Measurements from ENCODE around the gene RFLNA. TPM values are rescaled to one million over a fixed set of nuclear protein-coding genes. Genes with fewer than 3 reads are reported as not detected.
A peak's percentile ranks its signal among the peaks of the same experiment; 100 is the strongest.

The RFLNA gene
- total RNA-seq, 1 experiment from 2014 or later, result 10.6 TPM

DNA sequence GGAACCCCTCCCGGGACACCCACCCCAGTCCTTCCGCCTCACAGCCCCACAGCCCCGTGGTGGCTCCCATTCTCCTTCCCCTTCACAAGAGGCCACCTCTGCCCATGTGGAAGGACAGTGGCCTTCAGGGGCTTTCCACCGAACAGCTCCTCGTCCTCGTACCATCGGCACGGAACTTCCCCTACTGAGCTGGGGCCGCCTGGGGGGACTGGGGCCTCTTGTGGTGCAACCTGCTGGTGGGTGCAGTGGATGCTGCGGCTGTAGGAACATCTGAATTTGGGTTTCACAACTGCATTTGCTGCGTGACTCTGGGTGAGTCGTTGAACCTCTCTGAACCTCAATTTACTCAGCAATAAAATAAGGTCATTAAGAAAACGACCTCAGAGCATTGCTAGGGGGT, 50.9 kb downstream of the RFLNA start:
- no peak overlapping the region for H3K18ac ChIP-seq (ENCODE audit: insufficient read length, low read depth, low read length)
- H3T11ph ChIP-seq (ENCODE audit: low read length), result no peak overlapping the region
- DNase-seq, result no peak
- no peak overlapping the region for H2BK120ac ChIP-seq (ENCODE audit: low read depth, low read length, poor library complexity, severe bottlenecking)
- no peak overlapping the region for H3K4me2 ChIP-seq (ENCODE audit: insufficient read depth, insufficient read length, low read length)
- Mint-ChIP-seq H3K27ac (peak overlapping the region in 1 of 3 experiments; percentile 70; a peak in 1 of 7 replicates), H3K9me3 (no peaks in the 10 kb centered on the region), H3K4me3 (no peak overlapping the region), H3K36me3 (ENCODE audit: insufficient read depth in 1 of 3, low read depth in 3 of 3) (peaks cover 44 to 79% (median 78%) of the 10 kb centered on the region in 3 experiments), H3K27me3 (ENCODE audit: low read depth) (peaks cover 1% of the 10 kb centered on the region; the same call in 1 of the 2 replicates), H3K4me1 (no peaks in the 10 kb centered on the region)
- H3K23ac ChIP-seq (ENCODE audit: insufficient read length, low read depth, low read length), result no peak overlapping the region
- no peaks in the 10 kb centered on the region for H3K79me2 ChIP-seq (ENCODE audit: insufficient read depth, low read length)
- H2BK20ac ChIP-seq (ENCODE audit: low read depth, low read length, poor library complexity, severe bottlenecking), result no peak overlapping the region
- H2AK5ac ChIP-seq (ENCODE audit: insufficient read length, low read length), result no peak overlapping the region
- H3K4me1 ChIP-seq (ENCODE audit: insufficient read depth, low read length), result no peaks in the 10 kb centered on the region
- no peak overlapping the region for H2AFZ ChIP-seq (ENCODE audit: low read length)
- no peaks in the 10 kb centered on the region for H3K27me3 ChIP-seq (ENCODE audit: insufficient read depth, low read length)
- H3K79me1 ChIP-seq (ENCODE audit: insufficient read depth, low read depth, low read length, poor library complexity, severe bottlenecking), result no peaks in the 10 kb centered on the region
- H3K56ac ChIP-seq (ENCODE audit: insufficient read length, low read depth, low read length), result no peak overlapping the region
- H3K14ac ChIP-seq (ENCODE audit: insufficient read depth, low read length), result no peak overlapping the region
- H4K5ac ChIP-seq (ENCODE audit: insufficient read length, low read depth, low read length), result no peak overlapping the region
- TF ChIP-seq, protein P1, sequence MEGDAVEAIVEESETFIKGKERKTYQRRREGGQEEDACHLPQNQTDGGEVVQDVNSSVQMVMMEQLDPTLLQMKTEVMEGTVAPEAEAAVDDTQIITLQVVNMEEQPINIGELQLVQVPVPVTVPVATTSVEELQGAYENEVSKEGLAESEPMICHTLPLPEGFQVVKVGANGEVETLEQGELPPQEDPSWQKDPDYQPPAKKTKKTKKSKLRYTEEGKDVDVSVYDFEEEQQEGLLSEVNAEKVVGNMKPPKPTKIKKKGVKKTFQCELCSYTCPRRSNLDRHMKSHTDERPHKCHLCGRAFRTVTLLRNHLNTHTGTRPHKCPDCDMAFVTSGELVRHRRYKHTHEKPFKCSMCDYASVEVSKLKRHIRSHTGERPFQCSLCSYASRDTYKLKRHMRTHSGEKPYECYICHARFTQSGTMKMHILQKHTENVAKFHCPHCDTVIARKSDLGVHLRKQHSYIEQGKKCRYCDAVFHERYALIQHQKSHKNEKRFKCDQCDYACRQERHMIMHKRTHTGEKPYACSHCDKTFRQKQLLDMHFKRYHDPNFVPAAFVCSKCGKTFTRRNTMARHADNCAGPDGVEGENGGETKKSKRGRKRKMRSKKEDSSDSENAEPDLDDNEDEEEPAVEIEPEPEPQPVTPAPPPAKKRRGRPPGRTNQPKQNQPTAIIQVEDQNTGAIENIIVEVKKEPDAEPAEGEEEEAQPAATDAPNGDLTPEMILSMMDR (conservative IDR thresholded peaks at IDR 0.05), result no peak
- H2BK12ac ChIP-seq (ENCODE audit: insufficient read length, low read depth, low read length), result no peak overlapping the region
- no peaks in the 10 kb centered on the region for H3K9me3 ChIP-seq (ENCODE audit: control insufficient read depth, low read depth, low read length)
- no CpG with 5 or more reads among the region's 13 CpGs for WGBS (ENCODE audit: extremely low coverage, insufficient read length, low lambda C conversion rate)
- peaks cover 2% of the 10 kb centered on the region for H4K20me1 ChIP-seq (ENCODE audit: control insufficient read depth, insufficient read depth, insufficient read length)
- H4K91ac ChIP-seq (ENCODE audit: insufficient read length, low read depth, low read length), result no peak overlapping the region
- H3K9ac ChIP-seq (ENCODE audit: extremely low read depth, insufficient read length, low read length), result no peak overlapping the region
- H3K4ac ChIP-seq (ENCODE audit: low read depth, low read length), result no peak overlapping the region
- no peak overlapping the region for H4K8ac ChIP-seq (replicated peaks; ENCODE audit: insufficient read length, low read depth, low read length)
- H3K23me2 ChIP-seq (ENCODE audit: insufficient read length, low read depth, low read length, poor library complexity, severe bottlenecking), result no peaks in the 10 kb centered on the region
- H2BK5ac ChIP-seq (ENCODE audit: insufficient read length, low read length), result no peak overlapping the region
- no peak overlapping the region for H3K27ac ChIP-seq (ENCODE audit: insufficient read length, low read depth, low read length)
- no peak overlapping the region for H2BK15ac ChIP-seq (ENCODE audit: low read depth, low read length)
